NT2/D1 (cell line): Measurements from ENCODE around the gene MGST1.

ENCODE experiments used
- DNase-seq: peaks from one replicate; pipeline ENCODE4 v3.0.0-alpha.2; 2011; ENCODE audit warnings: low read depth, low spot score
- H3K27me3 ChIP-seq: 2 replicates; pipeline ENCODE4 v1.6.0; 2011; ENCODE audit warnings: mild to moderate bottlenecking; ENCODE audit not compliant: insufficient read length, insufficient read depth
- H3K36me3 ChIP-seq: 2 replicates; pipeline ENCODE4 v1.6.1; 2011; ENCODE audit warnings: mild to moderate bottlenecking, low read length, mixed read lengths; ENCODE audit not compliant: insufficient read depth, insufficient read length
- H3K4me1 ChIP-seq: 2 replicates; pipeline ENCODE4 v1.5.1; 2011; ENCODE audit not compliant: insufficient read depth, insufficient read length
- H3K4me3 ChIP-seq: 2 replicates; pipeline ENCODE4 v1.5.1; 2011; ENCODE audit warnings: low read depth; ENCODE audit not compliant: insufficient read length
- H3K9ac ChIP-seq: 2 replicates; pipeline ENCODE4 v1.6.0; 2011; ENCODE audit warnings: low read depth; ENCODE audit not compliant: insufficient read length
- H3K9me3 ChIP-seq: 2 replicates; pipeline ENCODE4 v1.5.1; 2011; ENCODE audit warnings: mild to moderate bottlenecking, low read length; ENCODE audit not compliant: insufficient read depth
- SUZ12 ChIP-seq: IDR thresholded peaks from 2 replicates; pipeline ENCODE4 v1.6.1; 2011; ENCODE audit not compliant: insufficient read length, insufficient read depth; ENCODE audit errors: extremely low read depth
- YY1 ChIP-seq: IDR thresholded peaks from 2 replicates; pipeline ENCODE4 v1.6.1; 2011; ENCODE audit not compliant: insufficient read length, insufficient read depth
- ZNF274 ChIP-seq: IDR thresholded peaks from 2 replicates; pipeline ENCODE4 v1.6.1; 2011; ENCODE audit warnings: mild to moderate bottlenecking, low read depth, low read length

MGST1 gene

GRCh38 chr12:16331998-16332397 is 15.4 kb upstream of the MGST1 start:
- Histone ChIP-seq H3K4me3 (no peak overlapping the region), H3K9me3 (no peaks in the 10 kb centered on the region), H3K36me3 (no peaks in the 10 kb centered on the region), H3K27me3 (no peaks in the 10 kb centered on the region), H3K4me1 (no peaks in the 10 kb centered on the region), H3K9ac (no peak overlapping the region)
- TF ChIP-seq YY1, result no peak
- no peak for TF ChIP-seq SUZ12
- TF ChIP-seq ZNF274, result no peak
- no peak for DNase-seq

DNA sequence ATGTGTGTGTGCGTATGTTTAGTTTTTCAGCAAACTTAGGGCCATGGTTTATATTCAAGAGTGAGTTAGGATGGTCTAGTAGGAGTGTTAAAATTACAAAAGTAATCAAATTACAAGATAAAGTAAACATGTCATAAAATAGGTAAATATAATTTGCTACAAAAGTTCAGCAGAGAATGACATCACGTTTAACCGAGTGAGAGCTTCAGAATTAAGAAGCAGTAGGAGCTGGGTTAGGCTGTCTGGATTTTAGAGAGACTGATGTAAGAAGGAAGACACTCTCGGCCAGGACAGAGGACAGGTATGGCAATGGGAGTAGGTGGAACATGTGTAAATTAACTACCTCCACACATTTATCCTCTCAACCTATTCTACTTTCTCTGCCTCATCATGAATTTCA is 11.6 kb upstream of the MGST1 start:
- Histone ChIP-seq H3K27me3 (no peaks in the 10 kb centered on the region), H3K9ac (no peak overlapping the region), H3K4me1 (no peaks in the 10 kb centered on the region), H3K36me3 (no peaks in the 10 kb centered on the region), H3K4me3 (no peak overlapping the region), H3K9me3 (no peaks in the 10 kb centered on the region)
- TF ChIP-seq SUZ12, result no peak
- TF ChIP-seq ZNF274, result no peak
- no peak for TF ChIP-seq YY1
- DNase-seq, result no peak

GRCh38 chr12:16344269-16344668 is 3.2 kb upstream of the MGST1 start:
- Histone ChIP-seq H3K36me3 (no peaks in the 10 kb centered on the region), H3K4me1 (no peaks in the 10 kb centered on the region), H3K27me3 (no peaks in the 10 kb centered on the region), H3K9ac (no peak overlapping the region), H3K9me3 (no peaks in the 10 kb centered on the region), H3K4me3 (no peak overlapping the region)
- DNase-seq, result no peak
- TF ChIP-seq ZNF274 (no peak), SUZ12 (no peak), YY1 (no peak)

DNA sequence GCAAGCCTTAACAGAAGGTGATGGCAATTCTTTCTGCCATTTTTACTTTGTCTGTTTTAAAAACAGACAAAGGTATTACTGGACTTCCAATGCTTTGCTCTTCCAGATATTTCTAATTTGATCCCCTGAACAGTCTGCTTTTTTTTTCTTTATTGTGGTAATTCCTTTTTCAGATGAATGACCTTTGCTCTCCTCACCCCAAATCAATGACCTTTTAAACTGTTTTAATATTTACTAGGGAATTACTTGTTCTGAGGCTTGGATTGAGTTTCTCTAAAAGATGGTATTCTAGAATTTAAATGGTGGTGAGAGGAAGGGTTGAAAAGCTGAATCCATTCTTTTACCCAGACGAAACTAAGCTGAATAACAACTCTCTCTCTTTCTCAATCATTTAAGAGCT is 2.3 kb upstream of the MGST1 start:
- no peak for DNase-seq
- TF ChIP-seq YY1 (no peak), SUZ12 (no peak), ZNF274 (no peak)
- Histone ChIP-seq H3K4me1 (no peaks in the 10 kb centered on the region), H3K4me3 (no peak overlapping the region), H3K9ac (no peak overlapping the region), H3K36me3 (peaks cover 3% of the 10 kb centered on the region), H3K27me3 (no peaks in the 10 kb centered on the region), H3K9me3 (no peaks in the 10 kb centered on the region)

DNA sequence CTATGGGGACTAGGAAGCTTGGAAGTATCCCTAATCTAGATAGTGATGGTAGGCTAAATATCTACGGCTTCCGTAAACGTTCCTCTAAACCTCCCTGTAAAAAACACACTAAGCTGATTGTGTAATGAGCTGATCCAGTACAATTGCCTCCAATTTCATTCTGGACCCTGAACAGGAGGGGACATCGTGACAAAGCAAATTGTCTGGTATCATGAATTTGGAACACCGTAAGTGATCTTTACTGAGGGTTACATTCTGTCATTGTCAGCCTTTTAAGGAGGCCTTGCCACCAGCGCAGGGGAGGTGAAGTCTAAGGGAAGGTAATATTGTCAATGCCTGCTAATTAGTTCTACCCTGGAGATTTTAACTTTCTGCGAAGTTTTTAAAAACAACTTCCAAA is 487 bp upstream of the MGST1 start:
- no peak for DNase-seq
- H3K27me3 ChIP-seq, result no peaks in the 10 kb centered on the region
- H3K36me3 ChIP-seq, result peaks cover 16% of the 10 kb centered on the region
- H3K9ac ChIP-seq, result peak overlapping the region; percentile 37
- peak overlapping the region; percentile 76 for H3K4me3 ChIP-seq
- no peak for TF ChIP-seq ZNF274
- TF ChIP-seq YY1, result no peak
- no peak for TF ChIP-seq SUZ12
- H3K4me1 ChIP-seq, result no peaks in the 10 kb centered on the region
- no peaks in the 10 kb centered on the region for H3K9me3 ChIP-seq

GRCh38 chr12:16348435-16349130 is 1.1 kb downstream of the MGST1 start:
- Histone ChIP-seq H3K4me3 (peak overlapping the region; percentile 76), H3K27me3 (no peaks in the 10 kb centered on the region), H3K9me3 (no peaks in the 10 kb centered on the region), H3K36me3 (peaks cover 30% of the 10 kb centered on the region), H3K9ac (peak overlapping the region; percentile 85), H3K4me1 (no peaks in the 10 kb centered on the region)
- no peak for DNase-seq
- no peak for TF ChIP-seq YY1
- TF ChIP-seq SUZ12, result no peak
- no peak for TF ChIP-seq ZNF274

GRCh38 chr12:16349131-16349460 is 1.7 kb downstream of the MGST1 start:
- H3K4me3 ChIP-seq, result peak overlapping the region; percentile 76

GRCh38 chr12:16350682-16351081 is 3.2 kb downstream of the MGST1 start:
- no peak for DNase-seq
- Histone ChIP-seq H3K9ac (no peak overlapping the region), H3K4me1 (no peaks in the 10 kb centered on the region), H3K36me3 (peaks cover 50% of the 10 kb centered on the region), H3K4me3 (no peak overlapping the region), H3K27me3 (no peaks in the 10 kb centered on the region), H3K9me3 (no peaks in the 10 kb centered on the region)
- TF ChIP-seq ZNF274, result no peak
- TF ChIP-seq YY1, result no peak
- no peak for TF ChIP-seq SUZ12

More at GRCh38 chr12:16349131-16349460, 1.7 kb downstream of the MGST1 start:
- no peak for DNase-seq
- TF ChIP-seq ZNF274 (no peak), YY1 (no peak), SUZ12 (no peak)
- peaks cover 34% of the 10 kb centered on the region for H3K36me3 ChIP-seq
- H3K4me1 ChIP-seq, result no peaks in the 10 kb centered on the region
- no peaks in the 10 kb centered on the region for H3K27me3 ChIP-seq
- peak overlapping the region; percentile 85 for H3K9ac ChIP-seq
- H3K9me3 ChIP-seq, result no peaks in the 10 kb centered on the region
